Activated CD8-positive, alpha-beta memory T cell treated with anti-CD3 and anti-CD28 coated beads, Interleukin-2, amount 50 U/mL, for 48 hours (primary cell): Measurements from ENCODE around the gene KNDC1.
"Not testable (repeated sequence)": the region's sequence is repeated elsewhere in the genome, so short reads cannot be mapped to it uniquely, and the experiment has no call there.

Source experiments
- DNase-seq: peaks from one replicate; pipeline ENCODE4 v3.0.0-alpha.2; 2020

KNDC1 gene

GRCh38 chr10:133142523-133143199 lies 17.4 kb upstream of the KNDC1 start:
- no peak for DNase-seq

GRCh38 chr10:133143200-133143533 lies 16.9 kb upstream of the KNDC1 start:
- DNase-seq, result no peak

- DNase-seq, result peak; percentile 44
These were observed 16.5 kb upstream of the KNDC1 start for GRCh38 chr10:133143546-133143945.

GRCh38 chr10:133144771-133145170 lies 15.2 kb upstream of the KNDC1 start:
- DNase-seq, result peak; percentile 20

GRCh38 chr10:133150226-133150625 lies 9.8 kb upstream of the KNDC1 start:
- no peak for DNase-seq

GRCh38 chr10:133150656-133151055 lies 9.4 kb upstream of the KNDC1 start:
- no peak for DNase-seq

- not testable (repeated sequence) for DNase-seq
These were observed 8.9 kb upstream of the KNDC1 start for GRCh38 chr10:133151071-133151470.

GRCh38 chr10:133151543-133151972 lies 8.5 kb upstream of the KNDC1 start:
- no peak for DNase-seq

- DNase-seq, result no peak
These were observed 5.6 kb upstream of the KNDC1 start for GRCh38 chr10:133154411-133154810.

- no peak for DNase-seq
These were observed 4.8 kb upstream of the KNDC1 start for GRCh38 chr10:133154996-133155778.

GRCh38 chr10:133156674-133157579 lies 3.1 kb upstream of the KNDC1 start:
- no peak for DNase-seq

GRCh38 chr10:133157662-133158436 lies 2.2 kb upstream of the KNDC1 start:
- DNase-seq, result no peak

- no peak for DNase-seq
These were observed 1.6 kb upstream of the KNDC1 start for GRCh38 chr10:133158437-133158755.

GRCh38 chr10:133158756-133159610 lies 1.0 kb upstream of the KNDC1 start:
- DNase-seq, result no peak

GRCh38 chr10:133159611-133159949 lies 439 bp upstream of the KNDC1 start:
- DNase-seq, result no peak

GRCh38 chr10:133160826-133161471 lies 930 bp downstream of the KNDC1 start:
- DNase-seq, result no peak

- DNase-seq, result no peak
These were observed 1.6 kb downstream of the KNDC1 start for GRCh38 chr10:133161486-133162109.

GRCh38 chr10:133162178-133162909 lies 2.3 kb downstream of the KNDC1 start:
- no peak for DNase-seq

GRCh38 chr10:133162910-133163856 lies 3.2 kb downstream of the KNDC1 start:
- DNase-seq, result no peak
